ENCODE results near the gene PIGV.

- TF ChIP-seq EZH2 (IDR thresholded peaks at IDR 0.05; ENCODE audit: low read length, missing control alignments) = no peak
- no peak for TF ChIP-seq CTCF (conservative IDR thresholded peaks at IDR 0.05 in 1 of 2, IDR thresholded peaks at IDR 0.05 in 1 of 2; ENCODE audit: low read depth in 1 of 2, low read length in 2 of 2)
Observed at GRCh38 chr1:26779098-26779668, 8.6 kb upstream of the PIGV start.

Data from fibroblast of lung (primary cell).